ENCODE data around the gene DDIT3.

GRCh38 chr12:57554453-57554852 lies 34.1 kb upstream of the DDIT3 start:
- TF ChIP-seq CTCF (conservative IDR thresholded peaks at IDR 0.05; ENCODE audit: low read depth, low read length) (no peak), RFX5 (IDR thresholded peaks at IDR 0.05; ENCODE audit: low read depth, low read length) (no peak), POLR2A (IDR thresholded peaks at IDR 0.05; ENCODE audit: low read depth, low read length) (no peak), MXI1 (IDR thresholded peaks at IDR 0.05; ENCODE audit: borderline replicate concordance, low read depth, low read length) (no peak), CEBPB (IDR thresholded peaks at IDR 0.05; ENCODE audit: low read depth, low read length) (no peak), RAD21 (IDR thresholded peaks at IDR 0.05; ENCODE audit: low read length) (no peak), BHLHE40 (IDR thresholded peaks at IDR 0.05; ENCODE audit: low read depth, low read length) (no peak)

All from IMR-90 (cell line).